GM19025 (cell line): ENCODE data around the gene KCNN2.

Experiments used
- ATAC-seq: cut with Tn5 transposase; IDR thresholded peaks from one replicate; pipeline ENCODE4 v1.9.1; 2021; ENCODE audit warnings: mild to moderate bottlenecking, low read depth, moderate library complexity; ENCODE audit not compliant: unreplicated experiment

KCNN2 gene

DNA sequence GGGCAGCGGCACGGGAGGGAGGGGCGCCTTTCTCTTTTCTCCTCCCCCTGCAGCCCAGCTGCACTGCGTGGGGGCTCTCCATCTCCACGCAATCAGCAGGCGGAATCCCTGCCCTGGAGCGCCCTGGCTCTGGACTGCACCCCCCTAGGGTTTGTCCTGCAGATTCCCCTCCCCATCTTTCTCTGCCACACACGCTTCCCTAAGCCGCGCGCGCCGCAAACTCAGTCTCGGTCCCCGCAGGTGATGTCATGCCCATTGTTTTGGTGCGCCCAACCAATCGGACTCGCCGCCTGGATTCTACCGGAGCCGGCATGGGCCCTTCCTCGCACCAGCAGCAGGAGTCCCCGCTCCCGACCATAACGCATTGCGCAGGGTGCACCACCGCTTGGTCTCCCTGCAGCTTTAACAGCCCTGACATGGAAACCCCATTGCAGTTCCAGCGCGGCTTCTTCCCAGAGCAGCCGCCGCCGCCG is at the start of gene KCNN2:
Gene KCNN2, plus strand, starts transcription at position 347 of the 473 bp plus-strand sequence. Its CDS starts 70 bp downstream, at position 417.
- no peak for ATAC-seq

DNA sequence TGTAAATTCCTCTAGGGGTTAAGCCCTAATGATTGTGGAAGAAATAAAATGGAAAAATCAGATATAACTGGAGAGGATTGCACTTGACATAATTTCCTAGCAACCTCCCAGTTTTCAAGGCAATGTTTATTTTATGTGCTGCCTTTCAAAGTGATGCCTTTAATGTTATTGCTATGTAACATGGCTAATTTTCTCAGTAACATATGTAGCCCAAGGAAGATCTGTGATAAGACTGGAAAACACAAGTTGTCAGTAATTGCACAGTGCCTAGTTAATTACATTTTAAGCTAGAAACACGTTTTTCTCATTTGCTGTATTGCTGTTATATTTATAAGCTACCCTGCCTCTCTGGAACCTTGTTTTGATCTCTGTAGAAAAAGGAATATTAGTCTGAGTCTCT is 49.2 kb upstream of the KCNN2 start:
- no peak for ATAC-seq

GRCh38 chr5:114314061-114314460 is 47.8 kb upstream of the KCNN2 start:
- ATAC-seq, result no peak

DNA sequence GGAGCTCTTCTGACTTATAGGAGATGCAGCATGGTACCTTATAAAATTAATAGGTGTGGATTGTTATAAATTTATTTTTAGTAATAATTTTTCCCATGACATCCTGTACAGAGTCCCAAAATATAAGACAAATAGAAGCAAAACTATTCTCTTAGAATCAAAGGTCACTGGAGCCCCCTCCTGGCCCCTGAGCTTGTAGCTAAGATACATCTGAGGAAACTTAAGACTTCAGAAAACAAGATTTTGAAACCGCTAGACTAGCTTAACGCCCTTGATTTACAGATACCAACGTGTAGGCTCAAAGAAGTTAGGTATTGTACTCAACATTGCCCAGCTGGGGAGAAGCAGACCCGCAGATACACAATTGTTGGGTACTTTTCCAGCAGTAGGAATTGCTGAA is 45.7 kb upstream of the KCNN2 start:
- no peak for ATAC-seq

DNA sequence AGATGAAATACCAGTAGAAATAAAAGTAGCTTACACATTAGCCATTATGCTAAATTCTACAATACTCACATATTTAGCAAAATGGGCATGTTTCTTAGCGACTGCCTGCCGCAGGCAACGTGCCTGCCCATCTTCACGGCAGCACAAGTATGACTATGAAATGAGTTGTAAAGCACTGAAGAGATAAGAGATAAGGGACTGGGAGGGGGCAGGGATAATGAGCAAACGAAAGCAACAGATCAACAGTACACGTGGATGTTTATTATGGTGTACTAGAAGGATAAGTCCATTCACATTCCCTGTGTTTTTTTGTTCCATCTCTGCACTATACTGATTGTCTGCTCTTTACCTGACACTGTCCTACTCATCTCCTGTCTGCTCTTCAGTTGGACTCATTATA is 44.1 kb upstream of the KCNN2 start:
- no peak for ATAC-seq

DNA sequence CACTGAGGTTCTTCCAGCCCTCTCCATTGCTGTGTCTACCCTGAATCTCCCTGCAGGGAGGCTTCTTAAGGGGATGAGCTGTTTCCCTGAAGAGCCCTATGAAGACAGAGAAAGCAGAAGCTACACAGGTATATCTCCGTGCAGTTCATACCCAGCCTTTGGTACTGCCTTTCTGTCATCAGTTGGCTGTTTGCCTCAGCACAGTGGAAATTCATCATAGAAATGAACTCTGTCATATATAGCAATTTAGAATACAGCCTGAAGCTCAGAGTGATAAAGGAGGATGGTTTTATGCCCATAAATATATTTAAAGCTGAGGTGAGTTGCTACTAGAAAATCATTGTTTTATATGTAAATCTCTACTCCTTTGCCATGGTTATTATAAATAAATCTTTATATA is 42.6 kb upstream of the KCNN2 start:
- no peak for ATAC-seq

GRCh38 chr5:114319821-114320220 is 42.0 kb upstream of the KCNN2 start:
- ATAC-seq, result no peak

DNA sequence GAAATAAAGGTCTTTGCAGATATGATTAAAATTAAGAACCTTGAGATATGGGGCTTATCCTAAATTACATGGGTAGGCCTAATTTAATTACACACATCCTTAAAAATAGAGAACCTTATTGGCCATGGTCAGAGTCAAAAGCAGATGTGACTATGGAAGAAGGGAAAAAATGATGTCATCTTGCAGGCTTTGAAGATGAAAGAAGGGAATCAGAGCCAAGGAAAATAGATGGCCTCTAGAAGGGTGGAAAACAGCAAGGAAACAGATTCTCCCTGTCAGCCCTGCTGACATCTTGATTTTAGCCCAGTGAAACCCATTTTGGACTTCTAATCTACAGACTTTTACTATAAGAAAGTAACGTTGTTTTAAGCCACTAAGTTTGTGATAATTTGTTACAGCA is 37.6 kb upstream of the KCNN2 start:
- no peak for ATAC-seq

DNA sequence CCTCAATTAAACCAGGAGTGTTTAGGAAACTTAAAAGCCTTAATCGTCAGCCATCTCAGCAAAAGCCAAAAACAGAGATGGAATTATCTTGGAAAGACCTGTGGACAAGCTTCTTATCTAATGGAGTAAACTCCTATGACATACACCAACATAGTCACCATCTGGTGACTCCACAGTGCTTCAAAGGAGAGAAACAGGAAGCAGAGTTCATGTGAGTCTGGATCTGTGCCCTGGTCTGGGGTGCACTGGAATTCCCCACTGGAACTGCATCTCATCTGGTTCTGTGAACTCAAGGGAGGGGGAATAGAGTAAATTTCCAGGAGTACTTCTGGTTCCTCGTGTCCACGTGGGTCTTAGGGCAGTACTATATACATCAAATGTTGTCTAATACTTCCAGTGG is 36.3 kb upstream of the KCNN2 start:
- ATAC-seq, result no peak

DNA sequence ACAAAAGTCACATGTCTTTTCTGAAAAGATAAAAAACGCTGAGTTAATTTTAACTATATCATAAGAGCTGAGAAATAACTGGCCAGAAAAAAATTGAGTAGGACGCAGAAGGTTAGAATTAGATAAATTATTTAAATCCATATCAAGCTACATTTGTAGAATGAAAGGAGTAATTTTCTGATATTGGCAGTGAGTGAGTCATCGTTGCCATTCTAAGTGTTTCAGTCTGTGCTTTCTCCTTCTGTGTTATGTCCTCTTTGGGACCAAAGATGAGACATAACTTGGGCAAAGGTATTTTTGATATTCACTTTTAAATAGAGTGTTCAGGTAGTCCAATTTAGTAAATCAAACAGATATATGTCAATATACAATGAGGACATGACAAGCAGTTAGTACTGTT is 34.4 kb upstream of the KCNN2 start:
- ATAC-seq, result no peak

DNA sequence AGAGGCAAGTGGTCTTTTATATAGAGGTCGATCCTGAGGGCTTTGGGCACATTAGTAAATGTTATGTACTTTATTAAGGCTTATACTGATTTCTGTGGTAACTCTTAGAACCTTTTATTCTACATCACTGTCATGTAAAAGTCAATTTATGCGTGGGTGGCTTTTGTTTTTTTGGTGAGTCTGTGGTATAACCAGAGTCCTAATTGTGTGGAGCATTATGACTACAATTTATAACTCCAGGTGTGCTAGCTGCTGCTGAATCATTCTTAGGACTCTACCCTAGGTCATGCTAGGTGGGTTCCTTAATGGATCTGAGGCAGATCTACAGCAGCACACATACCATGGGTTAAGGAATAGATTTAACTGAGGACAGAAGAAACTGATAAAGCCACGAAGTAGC is 33.9 kb upstream of the KCNN2 start:
- ATAC-seq, result no peak

- no peak for ATAC-seq
These were observed 30.8 kb upstream of the KCNN2 start for GRCh38 chr5:114330916-114331531.

- ATAC-seq, result no peak
These were observed 29.4 kb upstream of the KCNN2 start for GRCh38 chr5:114332493-114332892.

DNA sequence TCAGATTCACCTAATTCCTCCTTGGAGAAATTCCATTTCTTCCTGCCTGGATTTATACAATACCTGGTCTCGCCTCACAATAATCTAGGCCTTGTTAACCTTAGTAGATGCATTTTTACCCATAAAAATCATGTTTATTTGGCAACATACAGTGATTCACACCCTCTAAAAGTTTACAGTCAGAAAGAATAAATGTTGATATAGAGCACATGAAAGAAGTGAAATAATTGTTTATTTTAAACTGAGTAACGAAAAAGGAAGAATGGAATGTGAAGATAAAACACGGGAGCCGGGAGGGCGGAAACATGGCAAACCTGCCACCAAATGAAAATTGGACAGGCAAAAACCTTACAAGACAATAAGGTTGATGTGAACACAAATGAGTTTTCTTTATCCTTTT is 28.9 kb upstream of the KCNN2 start:
- no peak for ATAC-seq

DNA sequence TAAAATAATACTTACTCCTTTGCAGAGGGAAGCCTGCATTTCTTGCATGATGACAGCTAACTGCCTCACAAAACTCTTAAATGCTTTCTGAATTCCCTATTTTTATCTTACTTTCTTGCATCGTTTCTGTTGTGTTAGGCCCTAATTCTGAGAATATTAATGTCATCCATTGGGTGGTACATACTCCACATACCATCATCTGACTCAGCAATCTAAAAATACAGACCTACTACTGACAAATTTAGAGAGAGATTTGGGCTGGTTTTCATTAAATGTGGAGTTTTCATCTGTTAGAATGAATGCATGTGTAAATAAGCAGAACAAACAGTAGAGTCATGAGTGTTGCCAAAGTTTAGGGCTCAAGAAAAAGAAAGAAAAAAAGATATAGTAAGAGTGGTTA is 26.5 kb upstream of the KCNN2 start:
- ATAC-seq, result no peak

GRCh38 chr5:114339108-114339507 is 22.8 kb upstream of the KCNN2 start:
- ATAC-seq, result no peak

GRCh38 chr5:114346181-114346580 is 15.7 kb upstream of the KCNN2 start:
- no peak for ATAC-seq

DNA sequence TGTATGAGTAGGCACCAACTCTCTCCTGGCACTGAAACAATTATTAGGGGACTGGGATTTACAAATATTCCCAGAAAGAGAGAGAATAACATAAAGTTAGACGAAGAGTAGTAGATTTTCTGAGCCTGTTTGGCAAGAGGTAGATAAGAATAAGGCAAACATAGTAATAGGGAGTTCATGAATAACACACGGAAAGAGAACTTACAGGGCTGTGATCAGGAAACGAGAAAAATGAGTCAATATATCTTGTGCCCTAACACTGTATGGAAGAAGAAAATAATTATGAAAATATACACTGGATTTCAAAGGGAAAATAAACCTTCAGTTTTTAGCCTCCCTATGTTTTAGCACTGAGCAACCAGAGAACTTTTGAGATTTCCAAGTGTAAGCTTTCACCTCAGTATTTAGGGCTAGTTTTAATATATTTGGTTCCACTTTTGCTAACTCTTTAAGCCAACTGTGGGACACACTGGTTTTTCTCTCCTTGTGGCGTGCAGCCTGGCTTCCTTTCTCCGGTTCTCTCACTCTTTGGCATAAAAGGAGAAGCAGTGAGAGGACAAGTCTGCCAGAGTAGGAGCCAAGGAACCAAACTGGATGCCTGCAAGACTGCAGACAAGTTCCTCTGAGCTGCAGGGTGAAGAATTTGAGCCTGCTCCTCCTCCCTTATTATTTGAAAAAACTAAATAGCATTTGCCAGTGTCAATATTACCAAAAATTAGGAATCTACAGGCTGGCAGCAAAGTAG is 6.6 kb upstream of the KCNN2 start:
- ATAC-seq, result no peak

- no peak for ATAC-seq
These were observed 3.5 kb upstream of the KCNN2 start for GRCh38 chr5:114358329-114358728.

DNA sequence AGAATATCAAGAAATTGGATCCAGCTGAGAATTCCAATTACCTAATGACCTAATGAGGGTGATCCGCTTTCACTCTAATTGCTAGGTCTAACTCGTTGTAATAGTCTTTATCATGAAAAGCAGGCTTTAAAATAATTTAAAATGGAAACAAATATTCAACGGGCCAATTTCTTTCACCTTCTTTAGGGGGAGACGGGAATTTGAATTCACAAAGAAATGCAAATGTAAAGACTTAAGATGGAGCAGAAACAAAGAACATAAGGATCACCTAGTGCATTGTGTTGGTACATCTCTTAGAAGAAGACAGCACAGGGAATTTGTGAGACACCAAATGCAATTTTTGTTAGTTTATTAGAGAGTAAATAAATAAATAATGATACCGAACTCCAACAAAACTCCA is 1.5 kb upstream of the KCNN2 start:
- ATAC-seq, result no peak

GRCh38 chr5:114360816-114361723 is 800 bp upstream of the KCNN2 start:
- no peak for ATAC-seq
